GM23338 (cell line): ENCODE measurements around the gene ZNF385C. TPM values are rescaled to one million over a fixed set of nuclear protein-coding genes. Genes with fewer than 3 reads are reported as not detected.

ENCODE experiments used
- ATAC-seq: fragments of 200-7000 bp; cut with Tn5 transposase; 3 replicates; pipeline ENCODE4 v1.9.1; 2020
- DNase-seq: peaks from one replicate; pipeline ENCODE4 v3.0.0-alpha.2; 2015; ENCODE audit warnings: low spot score
- H2AFZ ChIP-seq: fragments of 200-600 bp; sonication (generic); 2 replicates; pipeline ENCODE4 v1.8.0; 2016; ENCODE audit warnings: antibody characterized with exemption, mild to moderate bottlenecking, moderate library complexity
- H3F3A ChIP-seq: fragments of 200-600 bp; sonication (generic); replicated peaks from 2 replicates; pipeline ENCODE4 v1.8.0; 2017; ENCODE audit warnings: antibody characterized with exemption, mixed run types, low read depth
- H3K27ac ChIP-seq: fragments of 200-600 bp; sonication (generic); 2 replicates; pipeline ENCODE4 v1.6.1; 2016; ENCODE audit warnings: low read depth
- H3K27me3 ChIP-seq: fragments of 200-600 bp; sonication (generic); 2 replicates; pipeline ENCODE4 v1.8.0; 2016; ENCODE audit warnings: mild to moderate bottlenecking, mixed run types, moderate library complexity; ENCODE audit not compliant: insufficient read depth
- H3K36me3 ChIP-seq: fragments of 200-600 bp; sonication (generic); 2 replicates; pipeline ENCODE4 v1.8.0; 2016; ENCODE audit warnings: mild to moderate bottlenecking; ENCODE audit not compliant: insufficient read depth
- H3K4me1 ChIP-seq: fragments of 200-600 bp; sonication (generic); 2 replicates; pipeline ENCODE4 v1.8.0; 2016; ENCODE audit warnings: mild to moderate bottlenecking, moderate library complexity; ENCODE audit not compliant: insufficient read depth
- H3K4me2 ChIP-seq: fragments of 200-600 bp; sonication (generic); 2 replicates; pipeline ENCODE4 v1.7.1; 2017; ENCODE audit warnings: mixed run types
- H3K4me3 ChIP-seq: fragments of 200-600 bp; sonication (generic); 2 replicates; pipeline ENCODE4 v1.6.1; 2016; ENCODE audit warnings: mixed run types
- H3K79me2 ChIP-seq: fragments of 200-600 bp; sonication (generic); replicated peaks from 2 replicates; pipeline ENCODE4 v1.8.0; 2017; ENCODE audit warnings: mild to moderate bottlenecking; ENCODE audit not compliant: insufficient read depth
- H3K9me2 ChIP-seq: fragments of 200-600 bp; sonication (generic); 2 replicates; pipeline ENCODE4 v1.8.0; 2017; ENCODE audit not compliant: insufficient read depth
- H4K20me1 ChIP-seq: fragments of 200-600 bp; sonication (generic); replicated peaks from 2 replicates; pipeline ENCODE4 v1.8.0; 2017; ENCODE audit warnings: mild to moderate bottlenecking; ENCODE audit not compliant: insufficient read depth
- H3K27ac Mint-ChIP-seq: 2 replicates; pipeline ENCODE4 v1.8.0; 2020; ENCODE audit warnings: inconsistent platforms, mild to moderate bottlenecking, moderate library complexity, mixed read lengths
- H3K27me3 Mint-ChIP-seq: 3 replicates; pipeline ENCODE4 v1.8.0; 2022; ENCODE audit warnings: low read depth, mild to moderate bottlenecking, moderate library complexity, mixed read lengths, inconsistent platforms; ENCODE audit not compliant: insufficient read depth, poor library complexity
- H3K36me3 Mint-ChIP-seq: 3 replicates; pipeline ENCODE4 v1.8.0; 2021; ENCODE audit warnings: low read depth, mild to moderate bottlenecking, inconsistent platforms, moderate library complexity, mixed read lengths
- H3K4me1 Mint-ChIP-seq: 3 replicates; pipeline ENCODE4 v1.8.0; 2020; ENCODE audit warnings: mild to moderate bottlenecking, inconsistent platforms, mixed read lengths
- H3K4me3 Mint-ChIP-seq: 3 replicates; pipeline ENCODE4 v1.8.0; 2021; ENCODE audit warnings: moderate library complexity, mild to moderate bottlenecking, inconsistent platforms, mixed read lengths
- H3K9me3 Mint-ChIP-seq: 3 replicates; pipeline ENCODE4 v1.8.0; 2020; ENCODE audit warnings: moderate library complexity, mild to moderate bottlenecking, inconsistent platforms, mixed read lengths
- EZH2phosphoT487 ChIP-seq: fragments of 200-600 bp; sonication (generic); IDR thresholded peaks from one replicate; pipeline ENCODE4 v1.8.1; 2018; ENCODE audit warnings: antibody characterized with exemption; ENCODE audit not compliant: unreplicated experiment
- JUNB ChIP-seq: IDR thresholded peaks from one replicate; pipeline ENCODE4 v1.6.1; 2016; ENCODE audit warnings: antibody characterized with exemption; ENCODE audit not compliant: unreplicated experiment
- NANOG ChIP-seq: IDR thresholded peaks from 2 replicates; pipeline ENCODE4 v1.6.1; 2016; ENCODE audit warnings: antibody characterized with exemption, borderline replicate concordance
- ZNF114 ChIP-seq: fragments of 250-450 bp; sonication (Bioruptor Pico); IDR thresholded peaks from 2 replicates; pipeline ENCODE4 v1.5.0; 2020; ENCODE audit warnings: mild to moderate bottlenecking, moderate library complexity
- ZNF331 ChIP-seq: fragments of 250-450 bp; sonication (Bioruptor Pico); IDR thresholded peaks from 2 replicates; pipeline ENCODE4 v1.5.0; 2020; ENCODE audit warnings: low read depth, mild to moderate bottlenecking, moderate library complexity
- polyA plus RNA-seq: library from polyadenylated mRNA; unstranded; fragments of >200 nt; fragmentation: Nextera tagmentation; extraction: Ambion mirVana; gene quantifications from 2 replicates; pipeline ENCODE4 v1.2.1, GENCODE V29; 2016
- total RNA-seq: library from RNA; depleted of rRNA; stranded (reverse); fragments of >200 nt; shearing (Covaris generic); gene quantifications from 2 replicates; pipeline ENCODE4 v1.2.3, GENCODE V29; 2014
- TF ChIP-seq, protein P1 (sequence below): IDR thresholded peaks from one replicate; pipeline ENCODE4 v1.6.1; 2018; ENCODE audit warnings: antibody characterized with exemption; ENCODE audit not compliant: unreplicated experiment
- TF ChIP-seq, protein P2 (sequence below): IDR thresholded peaks from 2 replicates; pipeline ENCODE4 v1.6.1; 2016; ENCODE audit warnings: antibody characterized with exemption
- TF ChIP-seq, protein P3 (sequence below), 2 experiments: fragments of 200-600 bp in 1 of 2; sonication (generic) in 1 of 2; conservative IDR thresholded peaks; 2 replicates each; pipeline versions ENCODE4 v1.5.1 to v1.6.1; 2016 to 2017; ENCODE audit warnings: antibody characterized with exemption in 2 of 2, low read depth in 2 of 2, mild to moderate bottlenecking in 2 of 2, moderate library complexity in 1 of 2

The ZNF385C gene
- total and polyA plus RNA-seq, 2 experiments from 2014 or later, result 1.9 to 3.1 TPM

DNA sequence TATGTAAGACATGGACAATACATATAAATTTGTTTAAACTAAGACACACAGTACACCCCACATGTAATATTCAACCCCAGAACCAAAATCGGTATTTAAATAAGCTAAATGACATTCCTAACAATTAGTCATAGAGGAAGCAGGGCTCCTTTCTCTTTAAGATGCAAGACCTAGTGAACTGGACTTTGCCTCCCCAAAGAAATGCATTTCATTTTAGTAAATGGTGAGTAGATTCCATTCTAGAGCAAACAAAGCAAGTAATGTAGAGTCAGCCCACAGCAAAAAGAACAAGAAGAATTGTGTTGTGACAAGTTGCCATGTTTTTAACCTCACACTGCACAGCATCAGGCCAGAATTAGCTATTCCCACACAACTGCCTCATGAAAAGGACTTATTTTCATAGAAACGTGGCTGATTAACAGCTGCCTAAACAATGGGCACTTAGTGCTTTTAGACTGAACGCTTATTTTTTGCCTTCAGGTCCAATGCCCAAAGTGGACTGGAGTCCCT lies 95.4 kb downstream of the ZNF385C start (continued):
- TF ChIP-seq, protein P1, sequence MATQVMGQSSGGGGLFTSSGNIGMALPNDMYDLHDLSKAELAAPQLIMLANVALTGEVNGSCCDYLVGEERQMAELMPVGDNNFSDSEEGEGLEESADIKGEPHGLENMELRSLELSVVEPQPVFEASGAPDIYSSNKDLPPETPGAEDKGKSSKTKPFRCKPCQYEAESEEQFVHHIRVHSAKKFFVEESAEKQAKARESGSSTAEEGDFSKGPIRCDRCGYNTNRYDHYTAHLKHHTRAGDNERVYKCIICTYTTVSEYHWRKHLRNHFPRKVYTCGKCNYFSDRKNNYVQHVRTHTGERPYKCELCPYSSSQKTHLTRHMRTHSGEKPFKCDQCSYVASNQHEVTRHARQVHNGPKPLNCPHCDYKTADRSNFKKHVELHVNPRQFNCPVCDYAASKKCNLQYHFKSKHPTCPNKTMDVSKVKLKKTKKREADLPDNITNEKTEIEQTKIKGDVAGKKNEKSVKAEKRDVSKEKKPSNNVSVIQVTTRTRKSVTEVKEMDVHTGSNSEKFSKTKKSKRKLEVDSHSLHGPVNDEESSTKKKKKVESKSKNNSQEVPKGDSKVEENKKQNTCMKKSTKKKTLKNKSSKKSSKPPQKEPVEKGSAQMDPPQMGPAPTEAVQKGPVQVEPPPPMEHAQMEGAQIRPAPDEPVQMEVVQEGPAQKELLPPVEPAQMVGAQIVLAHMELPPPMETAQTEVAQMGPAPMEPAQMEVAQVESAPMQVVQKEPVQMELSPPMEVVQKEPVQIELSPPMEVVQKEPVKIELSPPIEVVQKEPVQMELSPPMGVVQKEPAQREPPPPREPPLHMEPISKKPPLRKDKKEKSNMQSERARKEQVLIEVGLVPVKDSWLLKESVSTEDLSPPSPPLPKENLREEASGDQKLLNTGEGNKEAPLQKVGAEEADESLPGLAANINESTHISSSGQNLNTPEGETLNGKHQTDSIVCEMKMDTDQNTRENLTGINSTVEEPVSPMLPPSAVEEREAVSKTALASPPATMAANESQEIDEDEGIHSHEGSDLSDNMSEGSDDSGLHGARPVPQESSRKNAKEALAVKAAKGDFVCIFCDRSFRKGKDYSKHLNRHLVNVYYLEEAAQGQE, result no peak
- TF ChIP-seq ZNF114 (CRISPR knock-in tag), result no peak
- no peak for TF ChIP-seq JUNB

DNA sequence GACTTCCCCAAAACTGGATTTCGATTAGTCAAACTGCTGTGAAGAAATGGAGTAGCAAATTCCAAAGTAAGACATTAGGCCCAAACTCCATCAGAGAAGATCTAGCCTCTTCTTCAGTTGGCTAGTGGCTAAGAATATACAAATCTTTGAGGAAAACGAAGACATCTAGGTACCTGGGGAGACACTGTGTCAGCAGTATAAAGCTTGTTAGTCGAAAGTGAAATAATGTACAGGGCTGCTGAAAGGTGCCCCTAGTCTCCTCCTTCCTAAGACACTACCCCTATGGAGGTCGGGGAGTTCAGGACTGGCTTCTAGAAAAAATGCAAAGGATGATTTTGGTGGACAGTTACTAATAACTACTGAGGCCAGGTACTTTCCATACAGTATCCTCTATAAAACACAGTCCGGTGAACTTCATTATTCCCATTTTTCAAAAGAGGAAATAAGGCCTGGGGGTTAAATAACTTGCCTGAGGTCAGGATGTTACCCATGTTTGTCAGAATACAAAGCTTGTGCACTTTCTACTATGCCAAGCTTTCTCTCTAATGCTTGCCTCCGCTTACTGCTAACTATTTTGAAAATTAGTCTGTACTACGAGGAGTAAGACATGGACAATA lies 96.0 kb downstream of the ZNF385C start:
- no peak overlapping the region for H2AFZ ChIP-seq
- no peak overlapping the region for H3K4me2 ChIP-seq
- H3K4me3 Mint-ChIP-seq, result no peak overlapping the region
- H3K79me2 ChIP-seq, result peaks cover 70% of the 10 kb centered on the region
- peaks cover 55% of the 10 kb centered on the region for H3K36me3 Mint-ChIP-seq
- no peak overlapping the region for H3K27ac Mint-ChIP-seq
- DNase-seq (no peak), ATAC-seq (no peak)
- H3K9me3 Mint-ChIP-seq, result no peaks in the 10 kb centered on the region
- H3K36me3 ChIP-seq, result peaks cover 38% of the 10 kb centered on the region
- H3F3A ChIP-seq, result peaks cover 15% of the 10 kb centered on the region
- no peaks in the 10 kb centered on the region for H3K9me2 ChIP-seq
- peaks cover 45% of the 10 kb centered on the region for H4K20me1 ChIP-seq
- no peaks in the 10 kb centered on the region for H3K4me1 Mint-ChIP-seq
- TF ChIP-seq EZH2phosphoT487 (no peak), ZNF331 (CRISPR knock-in tag) (no peak), NANOG (no peak)
- TF ChIP-seq, protein P2, sequence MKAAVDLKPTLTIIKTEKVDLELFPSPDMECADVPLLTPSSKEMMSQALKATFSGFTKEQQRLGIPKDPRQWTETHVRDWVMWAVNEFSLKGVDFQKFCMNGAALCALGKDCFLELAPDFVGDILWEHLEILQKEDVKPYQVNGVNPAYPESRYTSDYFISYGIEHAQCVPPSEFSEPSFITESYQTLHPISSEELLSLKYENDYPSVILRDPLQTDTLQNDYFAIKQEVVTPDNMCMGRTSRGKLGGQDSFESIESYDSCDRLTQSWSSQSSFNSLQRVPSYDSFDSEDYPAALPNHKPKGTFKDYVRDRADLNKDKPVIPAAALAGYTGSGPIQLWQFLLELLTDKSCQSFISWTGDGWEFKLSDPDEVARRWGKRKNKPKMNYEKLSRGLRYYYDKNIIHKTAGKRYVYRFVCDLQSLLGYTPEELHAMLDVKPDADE, result no peak
- TF ChIP-seq, protein P3, sequence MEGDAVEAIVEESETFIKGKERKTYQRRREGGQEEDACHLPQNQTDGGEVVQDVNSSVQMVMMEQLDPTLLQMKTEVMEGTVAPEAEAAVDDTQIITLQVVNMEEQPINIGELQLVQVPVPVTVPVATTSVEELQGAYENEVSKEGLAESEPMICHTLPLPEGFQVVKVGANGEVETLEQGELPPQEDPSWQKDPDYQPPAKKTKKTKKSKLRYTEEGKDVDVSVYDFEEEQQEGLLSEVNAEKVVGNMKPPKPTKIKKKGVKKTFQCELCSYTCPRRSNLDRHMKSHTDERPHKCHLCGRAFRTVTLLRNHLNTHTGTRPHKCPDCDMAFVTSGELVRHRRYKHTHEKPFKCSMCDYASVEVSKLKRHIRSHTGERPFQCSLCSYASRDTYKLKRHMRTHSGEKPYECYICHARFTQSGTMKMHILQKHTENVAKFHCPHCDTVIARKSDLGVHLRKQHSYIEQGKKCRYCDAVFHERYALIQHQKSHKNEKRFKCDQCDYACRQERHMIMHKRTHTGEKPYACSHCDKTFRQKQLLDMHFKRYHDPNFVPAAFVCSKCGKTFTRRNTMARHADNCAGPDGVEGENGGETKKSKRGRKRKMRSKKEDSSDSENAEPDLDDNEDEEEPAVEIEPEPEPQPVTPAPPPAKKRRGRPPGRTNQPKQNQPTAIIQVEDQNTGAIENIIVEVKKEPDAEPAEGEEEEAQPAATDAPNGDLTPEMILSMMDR (conservative IDR thresholded peaks at IDR 0.05; ENCODE audit: low read depth in 2 of 2), result no peak
- TF ChIP-seq, protein P1, result no peak
- no peaks in the 10 kb centered on the region for H3K27me3 ChIP-seq
- H3K4me3 ChIP-seq, result no peak overlapping the region
- H3K27ac ChIP-seq, result no peak overlapping the region
- H3K4me1 ChIP-seq, result no peaks in the 10 kb centered on the region
- H3K27me3 Mint-ChIP-seq, result peaks cover 2% of the 10 kb centered on the region
